K562 (cell line): ENCODE measurements around the gene CNPY4. TPM values are rescaled to one million over a fixed set of nuclear protein-coding genes. Genes with fewer than 3 reads are reported as not detected.

Source experiments
- MAFK ChIP-seq: IDR thresholded peaks from 2 replicates; pipeline ENCODE4 v1.6.1; 2011; ENCODE audit warnings: low read length, improper control_type of control experiment
- NFRKB ChIP-seq: fragments of 450-650 bp; IDR thresholded peaks from 2 replicates; pipeline ENCODE4 v1.6.1; 2016; ENCODE audit warnings: low read depth
- NONO ChIP-seq, 2 experiments: fragments of 200-400 bp in 1 of 2; fragments of 450-650 bp in 1 of 2; formaldehyde crosslinking in 1 of 2; IDR thresholded peaks; 2 replicates each; pipeline ENCODE4 v1.6.1; 2017; ENCODE audit warnings: low read depth in 2 of 2, mild to moderate bottlenecking in 2 of 2, moderate library complexity in 2 of 2, low read length in 1 of 2
- NR4A1 ChIP-seq, 2 experiments: fragments of 250-450 bp in 1 of 2; fragments of 450-650 bp in 1 of 2; sonication (Bioruptor Pico) in 1 of 2; IDR thresholded peaks; 2 replicates each; pipeline versions ENCODE4 v1.4.0 to v1.6.1; 2016 to 2020; ENCODE audit warnings: mild to moderate bottlenecking in 2 of 2, missing compliant biosample characterization in 1 of 2, missing genetic modification characterization in 1 of 2, moderate library complexity in 1 of 2
- RFX1 ChIP-seq: fragments of 450-650 bp; IDR thresholded peaks from 2 replicates; pipeline ENCODE4 v1.6.1; 2016; ENCODE audit warnings: mild to moderate bottlenecking, moderate library complexity
- SMAD3 ChIP-seq: fragments of 450-650 bp; formaldehyde crosslinking; conservative IDR thresholded peaks from 2 replicates; pipeline ENCODE4 v1.4.0; 2020; ENCODE audit warnings: mild to moderate bottlenecking
- TCF7L2 ChIP-seq: fragments of 150-350 bp; IDR thresholded peaks from 2 replicates; pipeline ENCODE4 v1.6.1; 2016; ENCODE audit warnings: low read depth, mild to moderate bottlenecking, low read length, moderate library complexity
- ZHX1 ChIP-seq: fragments of 150-350 bp; conservative IDR thresholded peaks from 2 replicates; pipeline ENCODE4 v1.6.1; 2014; ENCODE audit warnings: low read length
- polyA plus RNA-seq, 8 experiments: library from polyadenylated mRNA; depleted of rRNA in 4 of 8; stranded (reverse) in 5 of 8; unstranded in 3 of 8; fragments of >200 nt; fragmentation: Nextera tagmentation in 2 of 8; fragmentation: Illumina TruSeq in 1 of 8; extraction: Ambion mirVana in 2 of 8; extraction: Trizol in 1 of 8; gene quantifications; 2 replicates each; pipeline versions ENCODE4 v1.2.1 to v1.2.3, GENCODE V29; 2011 to 2014; ENCODE audit warnings: inconsistent platforms in 1 of 8, missing spikeins in 1 of 8
- total RNA-seq, 7 experiments: library from RNA; depleted of rRNA in 6 of 7; stranded (reverse); fragments of >200 nt in 6 of 7; fragmentation: Illumina TruSeq in 2 of 7; extraction: Trizol in 2 of 7; gene quantifications; 2 replicates each; pipeline versions ENCODE4 v1.2.1 to v1.2.3, GENCODE V29; 2011 to 2021; ENCODE audit warnings: low replicate concordance in 1 of 7
- TF ChIP-seq, protein P1 (sequence below), 2 experiments: fragments of 450-650 bp in 1 of 2; sonication (generic) in 1 of 2; formaldehyde crosslinking in 1 of 2; IDR thresholded peaks; 2 replicates each; pipeline versions ENCODE4 v1.7.1 to v1.9.0; 2016 to 2022; ENCODE audit warnings: inconsistent platforms in 1 of 2, mild to moderate bottlenecking in 1 of 2, missing genetic modification reagents in 1 of 2
- TF ChIP-seq, protein P2 (sequence below): fragments of 250-450 bp; sonication (Bioruptor Pico); IDR thresholded peaks from 2 replicates; pipeline ENCODE4 v1.8.0; 2021; ENCODE audit warnings: borderline replicate concordance, mild to moderate bottlenecking, moderate library complexity; ENCODE audit not compliant: poor library complexity, severe bottlenecking
- TF ChIP-seq, protein P3 (sequence below): sonication (generic); formaldehyde crosslinking; IDR thresholded peaks from 2 replicates; pipeline ENCODE4 v1.8.1; 2023; ENCODE audit warnings: mild to moderate bottlenecking, missing genetic modification reagents, moderate library complexity

Gene CNPY4
- total and polyA plus RNA-seq, 9 of the 15 experiments (the other 6 are each of a cell fraction or from before 2014, with no cell fraction given): 1.9 to 11.2 (median 7.0) TPM

DNA sequence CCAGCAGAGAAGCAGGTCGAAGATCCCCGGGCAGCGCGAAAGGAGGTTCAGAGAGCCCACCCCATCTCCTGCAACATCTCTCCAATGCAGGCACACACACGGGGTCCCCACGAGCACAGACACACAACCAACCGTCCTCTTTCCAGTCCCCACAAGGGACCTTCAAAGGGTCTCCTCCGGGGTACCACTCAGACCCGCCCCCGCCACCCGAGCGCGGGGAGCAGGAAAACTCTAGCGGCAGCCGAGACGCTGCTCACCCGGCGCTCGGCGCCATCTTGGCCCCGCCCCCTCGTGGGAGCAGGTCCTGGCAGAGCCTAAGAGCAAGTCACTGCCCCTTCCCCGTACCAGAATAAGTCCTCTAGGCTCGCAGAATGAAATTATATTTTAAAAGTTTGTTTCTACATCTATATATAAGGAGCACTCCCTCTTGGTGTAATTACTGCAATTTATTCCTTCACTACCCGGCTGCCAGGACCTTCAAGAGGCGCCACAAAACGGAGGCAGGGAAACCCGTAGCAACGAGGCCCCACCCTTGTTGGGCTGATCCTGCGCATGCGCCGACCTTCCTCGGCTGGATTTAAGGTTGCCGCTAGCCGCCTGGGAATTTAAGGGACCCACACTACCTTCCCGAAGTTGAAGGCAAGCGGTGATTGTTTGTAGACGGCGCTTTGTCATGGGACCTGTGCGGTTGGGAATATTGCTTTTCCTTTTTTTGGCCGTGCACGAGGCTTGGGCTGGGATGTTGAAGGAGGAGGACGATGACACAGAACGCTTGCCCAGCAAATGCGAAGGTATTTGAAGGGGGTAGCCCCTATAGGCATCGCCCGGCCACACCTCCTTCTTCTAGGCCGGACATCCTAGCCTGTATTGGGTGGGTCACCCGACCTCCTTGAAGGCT lies at the start of gene CNPY4, which contains the start of gene TAF6 (continued):
- TF ChIP-seq, protein P1, sequence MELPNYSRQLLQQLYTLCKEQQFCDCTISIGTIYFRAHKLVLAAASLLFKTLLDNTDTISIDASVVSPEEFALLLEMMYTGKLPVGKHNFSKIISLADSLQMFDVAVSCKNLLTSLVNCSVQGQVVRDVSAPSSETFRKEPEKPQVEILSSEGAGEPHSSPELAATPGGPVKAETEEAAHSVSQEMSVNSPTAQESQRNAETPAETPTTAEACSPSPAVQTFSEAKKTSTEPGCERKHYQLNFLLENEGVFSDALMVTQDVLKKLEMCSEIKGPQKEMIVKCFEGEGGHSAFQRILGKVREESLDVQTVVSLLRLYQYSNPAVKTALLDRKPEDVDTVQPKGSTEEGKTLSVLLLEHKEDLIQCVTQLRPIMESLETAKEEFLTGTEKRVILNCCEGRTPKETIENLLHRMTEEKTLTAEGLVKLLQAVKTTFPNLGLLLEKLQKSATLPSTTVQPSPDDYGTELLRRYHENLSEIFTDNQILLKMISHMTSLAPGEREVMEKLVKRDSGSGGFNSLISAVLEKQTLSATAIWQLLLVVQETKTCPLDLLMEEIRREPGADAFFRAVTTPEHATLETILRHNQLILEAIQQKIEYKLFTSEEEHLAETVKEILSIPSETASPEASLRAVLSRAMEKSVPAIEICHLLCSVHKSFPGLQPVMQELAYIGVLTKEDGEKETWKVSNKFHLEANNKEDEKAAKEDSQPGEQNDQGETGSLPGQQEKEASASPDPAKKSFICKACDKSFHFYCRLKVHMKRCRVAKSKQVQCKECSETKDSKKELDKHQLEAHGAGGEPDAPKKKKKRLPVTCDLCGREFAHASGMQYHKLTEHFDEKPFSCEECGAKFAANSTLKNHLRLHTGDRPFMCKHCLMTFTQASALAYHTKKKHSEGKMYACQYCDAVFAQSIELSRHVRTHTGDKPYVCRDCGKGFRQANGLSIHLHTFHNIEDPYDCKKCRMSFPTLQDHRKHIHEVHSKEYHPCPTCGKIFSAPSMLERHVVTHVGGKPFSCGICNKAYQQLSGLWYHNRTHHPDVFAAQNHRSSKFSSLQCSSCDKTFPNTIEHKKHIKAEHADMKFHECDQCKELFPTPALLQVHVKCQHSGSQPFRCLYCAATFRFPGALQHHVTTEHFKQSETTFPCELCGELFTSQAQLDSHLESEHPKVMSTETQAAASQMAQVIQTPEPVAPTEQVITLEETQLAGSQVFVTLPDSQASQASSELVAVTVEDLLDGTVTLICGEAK (IDR thresholded peaks at IDR 0.05): peak; percentile 51
- TF ChIP-seq, protein P1 (CRISPR knock-in tag; IDR thresholded peaks at IDR 0.05): no peak
- TF ChIP-seq NR4A1 (CRISPR knock-in tag; IDR thresholded peaks at IDR 0.05): no peak
- peak; percentile 66; the same call in 1 of the 2 replicates for TF ChIP-seq NR4A1 (tag; IDR thresholded peaks at IDR 0.05)
- peak; percentile 24; the same call in 1 of the 2 replicates for TF ChIP-seq MAFK
- TF ChIP-seq TCF7L2: no peak
- peak; percentile 72; the same call in 1 of the 2 replicates for TF ChIP-seq SMAD3 (CRISPR knock-in tag)
- peak; percentile 99 for TF ChIP-seq RFX1
- TF ChIP-seq NONO (IDR thresholded peaks at IDR 0.05; ENCODE audit: low read depth in 2 of 2, low read length in 1 of 2): peak in 1 of 2 experiments; percentile 21; a peak in 2 of 4 replicates
- peak; percentile 55; the same call in 1 of the 2 replicates for TF ChIP-seq ZHX1
- TF ChIP-seq NFRKB: peak; percentile 94
- TF ChIP-seq, protein P2, sequence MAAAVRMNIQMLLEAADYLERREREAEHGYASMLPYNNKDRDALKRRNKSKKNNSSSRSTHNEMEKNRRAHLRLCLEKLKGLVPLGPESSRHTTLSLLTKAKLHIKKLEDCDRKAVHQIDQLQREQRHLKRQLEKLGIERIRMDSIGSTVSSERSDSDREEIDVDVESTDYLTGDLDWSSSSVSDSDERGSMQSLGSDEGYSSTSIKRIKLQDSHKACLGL (CRISPR knock-in tag): peak; percentile 71
- TF ChIP-seq, protein P3, sequence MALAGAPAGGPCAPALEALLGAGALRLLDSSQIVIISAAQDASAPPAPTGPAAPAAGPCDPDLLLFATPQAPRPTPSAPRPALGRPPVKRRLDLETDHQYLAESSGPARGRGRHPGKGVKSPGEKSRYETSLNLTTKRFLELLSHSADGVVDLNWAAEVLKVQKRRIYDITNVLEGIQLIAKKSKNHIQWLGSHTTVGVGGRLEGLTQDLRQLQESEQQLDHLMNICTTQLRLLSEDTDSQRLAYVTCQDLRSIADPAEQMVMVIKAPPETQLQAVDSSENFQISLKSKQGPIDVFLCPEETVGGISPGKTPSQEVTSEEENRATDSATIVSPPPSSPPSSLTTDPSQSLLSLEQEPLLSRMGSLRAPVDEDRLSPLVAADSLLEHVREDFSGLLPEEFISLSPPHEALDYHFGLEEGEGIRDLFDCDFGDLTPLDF (CRISPR knock-in tag): peak; percentile 86
